ENCODE measurements around the gene KCNJ18. TPM values are rescaled to one million over a fixed set of nuclear protein-coding genes. Genes with fewer than 3 reads are reported as not detected.
"Not testable (repeated sequence)": the region's sequence is repeated elsewhere in the genome, so short reads cannot be mapped to it uniquely, and the experiment has no call there.

Gene KCNJ18
- total RNA-seq = not detected
- long read RNA-seq, donor 1 = 0 reads
- long read RNA-seq, donor 2 = 0 reads

DNA sequence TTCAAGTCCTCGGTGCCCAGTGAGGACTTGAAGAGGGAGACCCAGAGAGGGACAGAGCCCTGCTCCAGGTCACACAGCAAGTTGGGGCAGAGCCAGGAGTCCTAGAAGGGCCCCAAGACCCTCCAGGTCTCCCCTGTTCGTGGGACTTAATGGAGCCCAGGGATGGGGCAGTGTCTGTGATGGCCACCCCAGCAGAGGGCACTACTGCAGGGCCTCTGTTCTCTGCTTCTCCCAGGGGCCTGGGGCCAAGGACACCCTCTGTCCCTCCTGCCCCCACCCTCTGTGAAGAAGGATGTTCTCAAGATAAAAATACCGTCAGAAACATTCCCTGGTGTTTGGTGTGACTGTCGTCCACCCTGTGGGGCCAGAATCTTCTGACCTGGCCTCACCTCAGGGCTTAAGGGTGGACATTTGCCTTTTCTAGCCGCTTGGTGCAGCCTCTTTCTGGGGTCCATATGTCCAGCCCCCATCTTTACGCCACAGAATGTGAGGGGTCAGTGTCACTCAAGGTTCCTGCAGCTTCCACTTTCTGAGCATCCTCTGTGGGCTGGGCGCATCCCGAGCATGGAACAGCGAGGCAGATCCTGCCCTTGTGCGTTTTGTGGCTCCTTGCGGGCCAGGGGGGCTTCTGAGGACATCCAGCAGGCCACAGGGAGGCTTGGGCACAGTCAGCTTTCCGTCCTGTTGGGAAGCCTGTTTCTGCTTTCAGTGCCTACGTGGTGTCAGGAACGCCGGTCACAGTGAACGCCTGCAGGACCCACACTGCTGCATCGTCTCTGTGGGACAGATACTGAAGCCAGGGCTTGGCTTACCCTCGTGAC is at the start of gene KCNJ18:
KCNJ18 (plus strand) TSS at position 641 of the 821 bp plus-strand sequence. CDS start 10,264 bp downstream, outside the sequence.
- DNase-seq (ENCODE audit: low spot score); intact Hi-C loops (cut with DNase I): not testable (repeated sequence)

GRCh38 chr17:21648125-21648524 is 44.2 kb upstream of the KCNJ18 start:
- intact Hi-C loops (cut with DNase I); DNase-seq (ENCODE audit: low spot score): not testable (repeated sequence)

- DNase-seq (ENCODE audit: low spot score); intact Hi-C loops (cut with DNase I): not testable (repeated sequence)
Measured at GRCh38 chr17:21650043-21650442, 42.3 kb upstream of the KCNJ18 start.

DNA sequence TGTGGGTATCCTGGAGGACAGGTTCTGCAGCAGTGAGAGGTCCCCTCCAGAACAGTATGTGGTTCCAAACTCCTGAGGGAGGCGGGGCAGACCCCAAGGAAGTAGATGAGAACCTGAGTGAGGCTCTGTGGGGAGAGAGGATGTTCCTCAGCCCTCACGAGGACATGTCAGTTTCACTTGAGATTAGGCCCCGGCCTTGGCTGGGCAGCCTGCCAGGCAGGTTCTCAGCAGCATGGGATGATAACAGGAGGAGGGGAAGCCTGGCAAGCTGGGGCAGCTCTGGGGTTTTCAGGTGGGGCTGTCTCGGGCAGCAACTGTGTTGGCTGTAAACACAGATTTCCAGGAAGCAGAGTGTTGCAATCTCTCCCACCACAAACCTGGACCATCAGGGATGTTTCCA is 40.3 kb upstream of the KCNJ18 start:
- intact Hi-C loops (cut with DNase I); DNase-seq (ENCODE audit: low spot score): not testable (repeated sequence)

DNA sequence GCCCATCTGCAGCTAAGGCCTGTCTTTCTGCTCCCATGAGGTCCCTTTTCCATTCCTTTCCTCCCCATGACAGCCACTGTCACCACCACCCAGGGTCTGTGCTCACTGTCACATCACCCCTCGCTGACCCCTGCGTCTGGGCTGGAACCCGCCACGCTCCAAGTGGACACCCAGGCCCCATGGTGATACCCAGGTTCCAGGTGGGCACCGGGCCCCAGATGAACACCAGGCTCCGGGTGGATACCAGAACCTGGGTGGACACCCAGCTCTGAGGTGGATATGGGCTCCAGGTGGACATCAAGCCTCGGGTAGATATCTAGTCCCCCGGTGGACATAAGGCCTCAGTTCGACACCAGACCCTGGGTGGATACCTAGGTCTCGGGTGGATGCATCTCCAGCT is 39.1 kb upstream of the KCNJ18 start:
- intact Hi-C loops (cut with DNase I) = not testable (repeated sequence)

GRCh38 chr17:21656518-21657309 is 35.6 kb upstream of the KCNJ18 start:
- DNase-seq (ENCODE audit: low spot score); intact Hi-C loops (cut with DNase I): not testable (repeated sequence)

More for the DNA sequence above, 39.1 kb upstream of the KCNJ18 start:
- not testable (repeated sequence) for DNase-seq (ENCODE audit: low spot score)

- intact Hi-C loops (cut with DNase I) = not testable (repeated sequence)
- DNase-seq (ENCODE audit: low spot score) = peak; percentile 50
Measured at GRCh38 chr17:21659635-21660034, 32.7 kb upstream of the KCNJ18 start.

- intact Hi-C loops (cut with DNase I); DNase-seq (ENCODE audit: low spot score): not testable (repeated sequence)
Measured at GRCh38 chr17:21661455-21661854, 30.9 kb upstream of the KCNJ18 start.

GRCh38 chr17:21663166-21663565 is 29.2 kb upstream of the KCNJ18 start:
- peak; percentile 32 for DNase-seq (ENCODE audit: low spot score)
- intact Hi-C loops (cut with DNase I) = not testable (repeated sequence)

- peak; percentile 32 for DNase-seq (ENCODE audit: low spot score)
- intact Hi-C loops (cut with DNase I) = not testable (repeated sequence)
Measured at GRCh38 chr17:21663614-21664474, 28.5 kb upstream of the KCNJ18 start.

DNA sequence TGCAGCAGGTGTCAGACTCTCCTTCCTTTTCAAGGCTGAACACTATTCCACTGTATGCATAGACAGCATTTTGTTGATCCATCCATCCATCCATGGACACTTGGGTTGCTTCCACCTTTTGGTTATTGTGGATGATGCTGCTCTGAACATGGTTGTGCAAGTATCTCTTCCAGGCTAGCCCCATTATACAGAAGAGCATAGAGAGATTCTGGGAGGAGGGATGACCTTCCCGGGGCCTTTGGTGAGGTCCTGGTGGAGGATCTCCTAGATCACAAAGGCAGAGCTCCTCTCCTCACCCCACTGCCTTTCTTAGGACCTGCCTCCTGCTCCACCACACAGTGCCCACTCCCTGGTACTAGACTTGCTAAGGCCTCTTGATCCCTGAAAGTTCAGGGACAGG is 27.2 kb upstream of the KCNJ18 start:
- DNase-seq (ENCODE audit: low spot score) = peak; percentile 19
- intact Hi-C loops (cut with DNase I) = not testable (repeated sequence)

- intact Hi-C loops (cut with DNase I) = not testable (repeated sequence)
- peak; percentile 81 for DNase-seq (ENCODE audit: low spot score)
Measured at GRCh38 chr17:21665935-21666493, 26.3 kb upstream of the KCNJ18 start.

DNA sequence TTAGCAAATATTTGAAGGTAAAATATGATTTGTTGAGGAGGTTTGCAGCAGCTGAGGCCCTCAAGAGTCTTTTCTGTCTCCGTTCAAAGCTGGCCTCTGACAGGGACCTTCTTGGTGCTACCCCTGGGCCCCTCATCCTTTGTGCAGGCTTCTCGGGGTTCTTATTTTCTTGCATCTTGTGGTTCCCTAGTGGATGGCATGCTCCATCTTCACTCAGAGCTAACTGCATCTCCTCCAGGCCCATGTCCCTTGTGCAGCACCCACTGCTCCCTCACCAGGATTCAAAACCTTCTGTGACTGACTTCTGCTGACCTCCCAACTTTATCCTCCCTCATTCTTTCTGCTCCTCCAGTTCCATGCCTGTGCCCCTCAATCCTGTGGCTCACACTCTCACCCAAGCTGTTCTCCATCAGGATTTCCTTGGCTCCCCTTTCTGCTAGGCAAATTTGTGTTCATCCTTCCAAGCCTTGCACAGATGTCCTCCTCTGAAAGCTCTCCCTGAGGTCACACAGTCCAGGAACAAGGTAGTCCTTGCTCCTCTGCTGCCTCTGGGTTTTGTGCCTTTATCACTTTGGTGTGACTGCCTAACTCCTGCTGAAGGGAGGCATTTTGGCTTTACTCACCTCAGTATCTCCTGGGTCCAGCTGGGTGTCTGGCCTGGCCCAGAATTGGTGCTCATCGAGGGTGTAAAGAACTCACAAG is 25.5 kb upstream of the KCNJ18 start:
- DNase-seq (ENCODE audit: low spot score) = peak; percentile 78
- intact Hi-C loops (cut with DNase I) = not testable (repeated sequence)

DNA sequence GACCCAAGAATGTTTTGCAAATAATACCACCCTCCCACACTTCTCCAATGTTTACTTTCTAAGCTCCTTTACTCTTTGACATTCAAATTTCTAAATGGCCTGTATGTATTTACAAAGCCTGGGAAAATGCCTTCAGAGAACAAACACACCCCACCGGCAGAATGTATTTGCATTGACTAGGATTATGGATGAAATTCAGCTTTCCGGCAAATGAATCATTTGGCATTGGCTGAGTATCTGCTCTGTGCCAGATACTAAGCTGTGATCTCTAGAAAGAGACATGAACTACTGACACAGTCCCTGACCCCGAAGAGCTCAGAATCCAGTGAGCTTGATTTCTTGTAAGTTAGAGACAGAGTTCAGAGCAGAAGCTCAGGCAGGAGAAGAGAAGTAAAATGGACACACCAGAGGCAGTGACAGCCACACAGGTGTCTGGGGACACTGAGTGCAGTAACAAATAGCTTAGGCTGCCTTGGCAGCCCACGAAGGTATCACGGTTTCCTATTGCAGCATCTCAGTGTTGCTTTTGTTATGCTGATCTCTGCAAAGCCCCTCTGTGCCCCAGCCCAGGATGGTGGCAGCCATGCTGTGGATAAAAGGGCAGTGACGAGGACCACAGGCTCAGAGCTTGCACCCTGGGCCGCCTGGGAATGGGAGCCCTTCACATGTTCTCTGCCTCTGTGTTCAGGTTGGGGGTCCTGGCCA is 24.8 kb upstream of the KCNJ18 start:
- intact Hi-C loops (cut with DNase I) = not testable (repeated sequence)
- DNase-seq (ENCODE audit: low spot score) = peak; percentile 78

- DNase-seq (ENCODE audit: low spot score); intact Hi-C loops (cut with DNase I): not testable (repeated sequence)
Measured at GRCh38 chr17:21668118-21668488, 24.2 kb upstream of the KCNJ18 start.

GRCh38 chr17:21668746-21669508 is 23.4 kb upstream of the KCNJ18 start:
- peak; percentile 80 for DNase-seq (ENCODE audit: low spot score)
- intact Hi-C loops (cut with DNase I) = not testable (repeated sequence)
